Neutrophil (primary cell): Measurements from ENCODE around the gene MIEF2.

Experiments
- H3K27ac ChIP-seq: fragments of 200-600 bp; sonication (generic); 2 replicates; pipeline ENCODE4 v1.5.1; 2016; ENCODE audit warnings: mild to moderate bottlenecking, moderate library complexity
- H3K27me3 ChIP-seq: fragments of 200-600 bp; sonication (generic); 2 replicates; pipeline ENCODE4 v1.6.0; 2016; ENCODE audit warnings: mild to moderate bottlenecking
- H3K36me3 ChIP-seq: fragments of 200-600 bp; sonication (generic); 2 replicates; pipeline ENCODE4 v1.5.1; 2017
- H3K4me1 ChIP-seq, 2 experiments: fragments of 200-600 bp in 1 of 2; sonication (generic) in 1 of 2; 1 replicate in 1 of 2; 2 replicates in 1 of 2; pipeline versions ENCODE4 v1.5.1 to v1.6.1; 2013 to 2016; ENCODE audit warnings: low read depth in 1 of 2, low read length in 1 of 2, mild to moderate bottlenecking in 1 of 2, moderate library complexity in 1 of 2; ENCODE audit not compliant: control insufficient read depth in 1 of 2, insufficient read depth in 1 of 2
- H3K4me3 ChIP-seq, 2 experiments: fragments of 200-600 bp in 1 of 2; sonication (generic) in 1 of 2; 1 replicate in 1 of 2; 2 replicates in 1 of 2; pipeline ENCODE4 v1.5.1; 2013 to 2016; ENCODE audit warnings: low read depth in 1 of 2, low read length in 1 of 2, mild to moderate bottlenecking in 1 of 2, moderate library complexity in 1 of 2
- H3K9me3 ChIP-seq: fragments of 200-600 bp; sonication (generic); 2 replicates; pipeline ENCODE4 v1.5.1; 2016
- CTCF ChIP-seq: fragments of 200-600 bp; sonication (generic); IDR thresholded peaks from 2 replicates; pipeline ENCODE4 v1.5.1; 2016; ENCODE audit warnings: antibody characterized with exemption

MIEF2 gene

GRCh38 chr17:18253947-18254821, 6.3 kb upstream of the MIEF2 start:
- H3K27me3 ChIP-seq = no peaks in the 10 kb centered on the region
- H3K36me3 ChIP-seq = peaks cover 76% of the 10 kb centered on the region
- TF ChIP-seq CTCF = no peak

GRCh38 chr17:18254888-18255649, 5.4 kb upstream of the MIEF2 start:
- no peak for TF ChIP-seq CTCF
- peaks cover 68% of the 10 kb centered on the region for H3K36me3 ChIP-seq
- peaks cover 31 to 33% of the 10 kb centered on the region in 2 experiments for H3K4me1 ChIP-seq
- no peaks in the 10 kb centered on the region for H3K9me3 ChIP-seq
- no peak overlapping the region for H3K4me3 ChIP-seq
- H3K27ac ChIP-seq = no peak overlapping the region
- H3K27me3 ChIP-seq = no peaks in the 10 kb centered on the region

More at GRCh38 chr17:18253947-18254821, 6.3 kb upstream of the MIEF2 start:
- Histone ChIP-seq H3K4me1 (peaks cover 23 to 25% of the 10 kb centered on the region in 2 experiments), H3K9me3 (no peaks in the 10 kb centered on the region), H3K4me3 (no peak overlapping the region), H3K27ac (no peak overlapping the region)

DNA sequence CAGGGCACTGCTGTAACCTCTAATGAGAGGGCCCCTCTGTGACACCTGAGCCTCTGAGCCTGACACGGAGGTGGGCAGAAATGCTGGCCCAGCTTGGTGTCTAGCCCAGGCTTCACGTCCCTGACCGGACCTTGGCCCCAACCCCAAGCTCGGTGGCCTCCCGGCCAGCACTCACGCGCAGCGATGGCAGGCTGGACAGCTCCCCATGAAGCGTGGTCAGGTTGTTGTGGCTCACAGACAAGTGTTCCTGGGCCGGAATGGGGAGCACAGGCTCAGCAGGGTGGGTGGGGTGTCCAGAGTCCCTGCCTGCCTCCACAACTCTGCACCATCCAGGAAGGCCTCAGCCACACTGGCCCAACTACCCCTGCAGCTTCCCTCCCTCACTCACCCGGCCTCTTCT, 4.1 kb upstream of the MIEF2 start:
- Histone ChIP-seq H3K36me3 (peaks cover 55% of the 10 kb centered on the region), H3K27ac (peak overlapping the region; percentile 99), H3K4me3 (no peak overlapping the region)

GRCh38 chr17:18256776-18257175, 3.7 kb upstream of the MIEF2 start:
- peaks cover 51% of the 10 kb centered on the region for H3K36me3 ChIP-seq
- H3K4me1 ChIP-seq = peaks cover 45 to 46% of the 10 kb centered on the region in 2 experiments
- no peaks in the 10 kb centered on the region for H3K27me3 ChIP-seq
- H3K4me3 ChIP-seq = peak overlapping the region in 1 of 2 experiments; percentile 78
- H3K27ac ChIP-seq = peak overlapping the region; percentile 99
- H3K9me3 ChIP-seq = no peaks in the 10 kb centered on the region
- TF ChIP-seq CTCF = no peak

More for the DNA sequence above, 4.1 kb upstream of the MIEF2 start:
- Histone ChIP-seq H3K4me1 (peaks cover 41 to 42% of the 10 kb centered on the region in 2 experiments), H3K9me3 (no peaks in the 10 kb centered on the region), H3K27me3 (no peaks in the 10 kb centered on the region)
- TF ChIP-seq CTCF = no peak

DNA sequence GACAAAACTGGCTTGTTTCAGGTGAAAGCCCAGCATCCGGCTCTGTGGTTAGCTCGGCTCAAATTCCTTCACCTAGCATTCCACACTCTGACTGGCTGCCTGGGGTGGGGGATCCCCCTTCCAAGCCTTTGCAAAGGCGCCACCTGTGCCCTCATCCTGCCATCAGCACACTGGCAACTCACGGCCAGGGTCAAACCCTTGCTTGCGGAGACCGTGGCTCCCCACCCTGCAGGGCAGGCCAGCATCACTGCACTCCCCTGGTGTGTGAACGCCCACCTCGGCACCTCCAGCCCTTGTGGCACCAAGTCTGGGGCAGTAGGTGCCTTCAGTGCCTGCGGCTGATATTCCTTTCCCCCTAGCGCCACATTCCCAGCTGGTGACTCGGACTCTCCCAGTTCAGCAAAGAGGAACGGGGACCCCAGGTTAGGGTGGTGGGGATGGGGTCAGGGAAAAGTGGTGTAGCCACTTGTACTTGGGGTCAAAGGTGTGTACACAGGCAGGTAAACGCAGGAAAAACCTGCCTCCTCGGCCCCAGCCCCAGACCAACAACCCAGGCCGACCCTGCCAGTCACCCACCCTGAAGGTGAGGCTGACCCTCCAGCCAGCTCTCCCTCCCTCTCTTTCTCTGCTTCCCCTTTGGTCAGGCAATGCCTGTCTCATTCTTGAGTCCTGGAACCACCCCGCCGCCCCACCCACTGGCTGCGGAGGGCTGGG, 3.0 kb upstream of the MIEF2 start:
- Histone ChIP-seq H3K9me3 (no peaks in the 10 kb centered on the region), H3K4me3 (peak overlapping the region; percentile 78 to 99), H3K27ac (peak overlapping the region; percentile 99), H3K36me3 (peaks cover 44% of the 10 kb centered on the region), H3K4me1 (peaks cover 48 to 49% of the 10 kb centered on the region in 2 experiments), H3K27me3 (no peaks in the 10 kb centered on the region)
- TF ChIP-seq CTCF = no peak
